ENCODE results near the gene GPD2.

GPD2 gene

DNA sequence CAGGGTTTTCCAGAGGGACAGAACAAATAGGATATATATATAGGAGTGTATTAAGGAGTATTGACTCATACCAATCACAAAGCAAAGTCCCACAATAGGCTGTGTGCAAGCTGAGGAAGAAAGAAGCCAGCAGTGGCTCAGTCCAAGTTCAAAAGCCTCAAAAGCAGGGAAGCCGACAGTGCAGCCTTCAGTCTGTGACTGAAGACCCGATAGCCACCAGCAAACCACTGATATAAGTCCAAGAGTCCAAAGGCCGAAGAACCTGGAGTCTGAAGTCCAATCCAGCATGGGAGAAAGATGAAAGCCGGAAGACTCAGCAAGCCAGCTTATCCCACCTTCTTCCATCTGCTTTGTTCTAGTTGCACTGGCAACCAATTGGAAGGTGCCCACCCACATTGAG, 39.0 kb upstream of the GPD2 start:
- no peak for ATAC-seq
- no peak for TF ChIP-seq CSDC2 (CRISPR knock-in tag; IDR thresholded peaks at IDR 0.05)
- TF ChIP-seq ZNF8 (CRISPR knock-in tag; IDR thresholded peaks at IDR 0.05): no peak
- TF ChIP-seq, protein P1, sequence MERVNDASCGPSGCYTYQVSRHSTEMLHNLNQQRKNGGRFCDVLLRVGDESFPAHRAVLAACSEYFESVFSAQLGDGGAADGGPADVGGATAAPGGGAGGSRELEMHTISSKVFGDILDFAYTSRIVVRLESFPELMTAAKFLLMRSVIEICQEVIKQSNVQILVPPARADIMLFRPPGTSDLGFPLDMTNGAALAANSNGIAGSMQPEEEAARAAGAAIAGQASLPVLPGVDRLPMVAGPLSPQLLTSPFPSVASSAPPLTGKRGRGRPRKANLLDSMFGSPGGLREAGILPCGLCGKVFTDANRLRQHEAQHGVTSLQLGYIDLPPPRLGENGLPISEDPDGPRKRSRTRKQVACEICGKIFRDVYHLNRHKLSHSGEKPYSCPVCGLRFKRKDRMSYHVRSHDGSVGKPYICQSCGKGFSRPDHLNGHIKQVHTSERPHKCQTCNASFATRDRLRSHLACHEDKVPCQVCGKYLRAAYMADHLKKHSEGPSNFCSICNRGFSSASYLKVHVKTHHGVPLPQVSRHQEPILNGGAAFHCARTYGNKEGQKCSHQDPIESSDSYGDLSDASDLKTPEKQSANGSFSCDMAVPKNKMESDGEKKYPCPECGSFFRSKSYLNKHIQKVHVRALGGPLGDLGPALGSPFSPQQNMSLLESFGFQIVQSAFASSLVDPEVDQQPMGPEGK (CRISPR knock-in tag; IDR thresholded peaks at IDR 0.05; ENCODE audit: borderline replicate concordance): no peak
- TF ChIP-seq SNAI2 (CRISPR knock-in tag; IDR thresholded peaks at IDR 0.05): no peak
- TF ChIP-seq OSR1 (CRISPR knock-in tag; IDR thresholded peaks at IDR 0.05): no peak
- no peak for TF ChIP-seq ESRRG (CRISPR knock-in tag; IDR thresholded peaks at IDR 0.05)
- TF ChIP-seq GLIS3 (CRISPR knock-in tag; IDR thresholded peaks at IDR 0.05): no peak
- no peak for TF ChIP-seq PPARA (CRISPR knock-in tag; IDR thresholded peaks at IDR 0.05; ENCODE audit: borderline replicate concordance)

- no peak for ATAC-seq
- TF ChIP-seq TCF4 (CRISPR knock-in tag; IDR thresholded peaks at IDR 0.05; ENCODE audit: borderline replicate concordance) (no peak), TOX (CRISPR knock-in tag; IDR thresholded peaks at IDR 0.05; ENCODE audit: borderline replicate concordance) (no peak), BACH2 (CRISPR knock-in tag; IDR thresholded peaks at IDR 0.05; ENCODE audit: borderline replicate concordance) (no peak), OSR1 (CRISPR knock-in tag; IDR thresholded peaks at IDR 0.05) (no peak), ISL1 (CRISPR knock-in tag; IDR thresholded peaks at IDR 0.05) (no peak), TSHZ2 (CRISPR knock-in tag; IDR thresholded peaks at IDR 0.05) (no peak), CSDC2 (CRISPR knock-in tag; IDR thresholded peaks at IDR 0.05) (no peak), SNAI2 (CRISPR knock-in tag; IDR thresholded peaks at IDR 0.05) (no peak), ARNTL (CRISPR knock-in tag; IDR thresholded peaks at IDR 0.05; ENCODE audit: borderline replicate concordance, low read depth) (no peak), ZFP30 (CRISPR knock-in tag; IDR thresholded peaks at IDR 0.05) (no peak), RARB (CRISPR knock-in tag; IDR thresholded peaks at IDR 0.05) (no peak), PPARA (CRISPR knock-in tag; IDR thresholded peaks at IDR 0.05; ENCODE audit: borderline replicate concordance) (no peak)
- TF ChIP-seq, protein P2, sequence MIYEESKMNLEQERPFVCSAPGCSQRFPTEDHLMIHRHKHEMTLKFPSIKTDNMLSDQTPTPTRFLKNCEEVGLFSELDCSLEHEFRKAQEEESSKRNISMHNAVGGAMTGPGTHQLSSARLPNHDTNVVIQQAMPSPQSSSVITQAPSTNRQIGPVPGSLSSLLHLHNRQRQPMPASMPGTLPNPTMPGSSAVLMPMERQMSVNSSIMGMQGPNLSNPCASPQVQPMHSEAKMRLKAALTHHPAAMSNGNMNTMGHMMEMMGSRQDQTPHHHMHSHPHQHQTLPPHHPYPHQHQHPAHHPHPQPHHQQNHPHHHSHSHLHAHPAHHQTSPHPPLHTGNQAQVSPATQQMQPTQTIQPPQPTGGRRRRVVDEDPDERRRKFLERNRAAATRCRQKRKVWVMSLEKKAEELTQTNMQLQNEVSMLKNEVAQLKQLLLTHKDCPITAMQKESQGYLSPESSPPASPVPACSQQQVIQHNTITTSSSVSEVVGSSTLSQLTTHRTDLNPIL (CRISPR knock-in tag; IDR thresholded peaks at IDR 0.05; ENCODE audit: low read depth): no peak
Observed at GRCh38 chr2:156398176-156398575, 38.0 kb upstream of the GPD2 start.

DNA sequence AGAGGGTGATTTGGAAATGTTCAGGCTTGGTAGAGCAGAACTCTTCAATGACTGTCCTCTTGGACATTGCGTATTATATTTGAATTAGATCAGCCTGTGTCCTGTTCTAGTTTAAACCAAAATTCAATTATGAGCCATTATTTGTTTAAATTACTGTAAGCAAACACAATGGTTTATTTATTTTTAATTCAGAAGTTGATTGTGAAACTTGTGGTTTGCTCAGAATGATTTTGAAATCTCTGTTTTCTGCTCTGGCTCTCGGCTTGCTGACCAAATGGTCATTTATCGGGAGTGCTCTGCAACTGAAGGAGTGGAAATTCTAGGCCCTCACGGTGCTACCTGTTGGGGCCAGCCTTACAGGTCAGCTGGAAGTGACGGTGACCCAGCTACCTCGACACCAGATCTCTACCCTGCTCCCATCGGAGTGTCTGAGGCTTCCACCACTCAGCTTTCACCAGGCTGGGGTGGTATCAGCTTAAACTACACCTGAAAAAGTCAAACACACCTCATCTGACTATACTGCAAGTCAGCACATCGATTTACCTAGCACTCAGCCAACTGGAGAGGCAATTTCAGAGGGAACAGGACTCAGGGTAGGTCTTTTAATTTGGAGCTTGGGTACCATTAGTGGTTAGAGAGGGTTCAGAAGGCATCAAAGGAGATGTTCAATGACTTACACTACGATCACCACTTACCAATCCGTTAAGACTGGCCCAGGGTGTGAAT, 36.8 kb upstream of the GPD2 start:
- ATAC-seq: peak; percentile 3; the same call in 2 of the 3 replicates
- TF ChIP-seq TOX (CRISPR knock-in tag; IDR thresholded peaks at IDR 0.05; ENCODE audit: borderline replicate concordance) (no peak), BACH2 (CRISPR knock-in tag; IDR thresholded peaks at IDR 0.05; ENCODE audit: borderline replicate concordance) (no peak), RARB (CRISPR knock-in tag; IDR thresholded peaks at IDR 0.05) (no peak), SNAI2 (CRISPR knock-in tag; IDR thresholded peaks at IDR 0.05) (no peak), ZNF565 (CRISPR knock-in tag; conservative IDR thresholded peaks at IDR 0.05; ENCODE audit: low read depth) (no peak), ISL1 (CRISPR knock-in tag; IDR thresholded peaks at IDR 0.05) (no peak), TSHZ2 (CRISPR knock-in tag; IDR thresholded peaks at IDR 0.05) (no peak), ZFP3 (CRISPR knock-in tag; IDR thresholded peaks at IDR 0.05) (no peak), PPARA (CRISPR knock-in tag; IDR thresholded peaks at IDR 0.05; ENCODE audit: borderline replicate concordance) (no peak), ZC3H10 (CRISPR knock-in tag; IDR thresholded peaks at IDR 0.05) (no peak), CSDC2 (CRISPR knock-in tag; IDR thresholded peaks at IDR 0.05) (no peak), ZNF8 (CRISPR knock-in tag; IDR thresholded peaks at IDR 0.05) (no peak), TCF4 (CRISPR knock-in tag; IDR thresholded peaks at IDR 0.05; ENCODE audit: borderline replicate concordance) (no peak), GLIS3 (CRISPR knock-in tag; IDR thresholded peaks at IDR 0.05) (no peak), OSR1 (CRISPR knock-in tag; IDR thresholded peaks at IDR 0.05) (no peak)
- TF ChIP-seq, protein P3, sequence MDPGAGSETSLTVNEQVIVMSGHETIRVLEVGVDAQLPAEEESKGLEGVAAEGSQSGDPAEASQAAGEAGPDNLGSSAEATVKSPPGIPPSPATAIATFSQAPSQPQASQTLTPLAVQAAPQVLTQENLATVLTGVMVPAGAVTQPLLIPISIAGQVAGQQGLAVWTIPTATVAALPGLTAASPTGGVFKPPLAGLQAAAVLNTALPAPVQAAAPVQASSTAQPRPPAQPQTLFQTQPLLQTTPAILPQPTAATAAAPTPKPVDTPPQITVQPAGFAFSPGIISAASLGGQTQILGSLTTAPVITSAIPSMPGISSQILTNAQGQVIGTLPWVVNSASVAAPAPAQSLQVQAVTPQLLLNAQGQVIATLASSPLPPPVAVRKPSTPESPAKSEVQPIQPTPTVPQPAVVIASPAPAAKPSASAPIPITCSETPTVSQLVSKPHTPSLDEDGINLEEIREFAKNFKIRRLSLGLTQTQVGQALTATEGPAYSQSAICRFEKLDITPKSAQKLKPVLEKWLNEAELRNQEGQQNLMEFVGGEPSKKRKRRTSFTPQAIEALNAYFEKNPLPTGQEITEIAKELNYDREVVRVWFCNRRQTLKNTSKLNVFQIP (CRISPR knock-in tag; IDR thresholded peaks at IDR 0.05; ENCODE audit: borderline replicate concordance, low read depth): no peak
- TF ChIP-seq, protein P2 (CRISPR knock-in tag; IDR thresholded peaks at IDR 0.05; ENCODE audit: low read depth): no peak
- TF ChIP-seq, protein P4, sequence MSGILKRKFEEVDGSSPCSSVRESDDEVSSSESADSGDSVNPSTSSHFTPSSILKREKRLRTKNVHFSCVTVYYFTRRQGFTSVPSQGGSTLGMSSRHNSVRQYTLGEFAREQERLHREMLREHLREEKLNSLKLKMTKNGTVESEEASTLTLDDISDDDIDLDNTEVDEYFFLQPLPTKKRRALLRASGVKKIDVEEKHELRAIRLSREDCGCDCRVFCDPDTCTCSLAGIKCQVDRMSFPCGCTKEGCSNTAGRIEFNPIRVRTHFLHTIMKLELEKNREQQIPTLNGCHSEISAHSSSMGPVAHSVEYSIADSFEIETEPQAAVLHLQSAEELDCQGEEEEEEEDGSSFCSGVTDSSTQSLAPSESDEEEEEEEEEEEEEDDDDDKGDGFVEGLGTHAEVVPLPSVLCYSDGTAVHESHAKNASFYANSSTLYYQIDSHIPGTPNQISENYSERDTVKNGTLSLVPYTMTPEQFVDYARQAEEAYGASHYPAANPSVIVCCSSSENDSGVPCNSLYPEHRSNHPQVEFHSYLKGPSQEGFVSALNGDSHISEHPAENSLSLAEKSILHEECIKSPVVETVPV (CRISPR knock-in tag; IDR thresholded peaks at IDR 0.05): no peak

All from SK-N-SH treated with all-trans-retinoic acid at 6 μM for 48 hours (cell line).